SU-DHL-6 (cell line): Measurements from ENCODE around the gene UTF1.

Experiments used
- EZH2phosphoT487 ChIP-seq: fragments of 200-600 bp; sonication (generic), shearing (Covaris generic); conservative IDR thresholded peaks from 2 replicates; pipeline ENCODE4 v1.6.1; 2018; ENCODE audit warnings: mild to moderate bottlenecking, antibody characterized with exemption, low read length, moderate library complexity, mixed read lengths
- TF ChIP-seq, protein P1 (sequence below): fragments of 200-600 bp; sonication (generic); IDR thresholded peaks from one replicate; pipeline ENCODE4 v1.5.1; 2017; ENCODE audit warnings: antibody characterized with exemption, mild to moderate bottlenecking, low read length, moderate library complexity; ENCODE audit not compliant: insufficient read depth, poor library complexity, severe bottlenecking

DNA sequence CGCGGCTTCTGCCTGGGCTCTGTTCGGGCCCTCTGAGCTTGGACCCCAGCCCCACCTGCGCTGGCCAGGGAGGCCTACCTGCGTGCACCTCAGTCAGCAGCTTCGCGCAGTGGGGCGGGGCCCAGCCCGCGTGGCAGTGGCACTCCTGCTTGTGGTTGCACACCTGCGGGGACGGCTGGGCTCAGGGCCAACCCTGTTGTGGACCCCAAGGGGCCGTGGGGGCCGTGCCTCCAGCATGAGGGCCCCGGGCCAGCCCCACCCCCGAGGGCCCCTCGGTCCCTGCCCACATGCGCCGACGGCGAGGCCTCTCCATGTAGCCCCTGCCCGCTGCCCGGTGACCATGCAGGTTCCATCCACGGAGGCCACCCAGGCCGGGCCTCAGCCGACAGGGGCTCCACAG is 39.4 kb downstream of the UTF1 start:
- TF ChIP-seq, protein P1, sequence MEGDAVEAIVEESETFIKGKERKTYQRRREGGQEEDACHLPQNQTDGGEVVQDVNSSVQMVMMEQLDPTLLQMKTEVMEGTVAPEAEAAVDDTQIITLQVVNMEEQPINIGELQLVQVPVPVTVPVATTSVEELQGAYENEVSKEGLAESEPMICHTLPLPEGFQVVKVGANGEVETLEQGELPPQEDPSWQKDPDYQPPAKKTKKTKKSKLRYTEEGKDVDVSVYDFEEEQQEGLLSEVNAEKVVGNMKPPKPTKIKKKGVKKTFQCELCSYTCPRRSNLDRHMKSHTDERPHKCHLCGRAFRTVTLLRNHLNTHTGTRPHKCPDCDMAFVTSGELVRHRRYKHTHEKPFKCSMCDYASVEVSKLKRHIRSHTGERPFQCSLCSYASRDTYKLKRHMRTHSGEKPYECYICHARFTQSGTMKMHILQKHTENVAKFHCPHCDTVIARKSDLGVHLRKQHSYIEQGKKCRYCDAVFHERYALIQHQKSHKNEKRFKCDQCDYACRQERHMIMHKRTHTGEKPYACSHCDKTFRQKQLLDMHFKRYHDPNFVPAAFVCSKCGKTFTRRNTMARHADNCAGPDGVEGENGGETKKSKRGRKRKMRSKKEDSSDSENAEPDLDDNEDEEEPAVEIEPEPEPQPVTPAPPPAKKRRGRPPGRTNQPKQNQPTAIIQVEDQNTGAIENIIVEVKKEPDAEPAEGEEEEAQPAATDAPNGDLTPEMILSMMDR, result no peak
- no peak for TF ChIP-seq EZH2phosphoT487
